GM12878 (cell line): Measurements from ENCODE around the gene CACNA1B. TPM values are rescaled to one million over a fixed set of nuclear protein-coding genes. Genes with fewer than 3 reads are reported as not detected.

Experiments
- ATAC-seq: fragments of 200-7000 bp; cut with Tn5 transposase; 3 replicates; pipeline ENCODE4 v1.9.1; 2020; ENCODE audit warnings: mild to moderate bottlenecking, moderate library complexity
- BruUV-seq: library from RNA; stranded (reverse); fragments of 400-500 nt; replicated peaks from 2 replicates; lab custom pipeline; 2021; lab: Mats Ljungman, UMichigan
- CTCF ChIA-PET: fragments of 300-600 bp; sonication (Branson Sonifier 250); formaldehyde crosslinking; extraction: SDS; loops from one replicate; lab custom pipeline; 2021; ENCODE audit warnings: inconsistent platforms; lab: Yijun Ruan, JAX
- POLR2A ChIA-PET: fragments of 350-600 bp; formaldehyde crosslinking; extraction: SDS; loops from one replicate; lab custom pipeline; 2021; ENCODE audit warnings: inconsistent platforms; lab: Charles Lee
- RAD21 ChIA-PET: fragments of 300-600 bp; sonication (Branson Sonifier 250); formaldehyde crosslinking; loops from one replicate; lab custom pipeline; 2023; ENCODE audit warnings: antibody characterized with exemption; ENCODE audit not compliant: unreplicated experiment; lab: Charles Lee
- SMC1A ChIA-PET: fragments of 300-600 bp; sonication (Branson Sonifier 250); formaldehyde crosslinking; loops from one replicate; lab custom pipeline; 2023; ENCODE audit not compliant: unreplicated experiment, uncharacterized antibody; lab: Charles Lee
- DNase-seq: peaks from one replicate; pipeline ENCODE4 v3.0.0-alpha.2; 2011; ENCODE audit warnings: low read depth, low spot score
- FAIRE-seq: peaks from 3 replicates; lab custom pipeline; 2011; peaks lifted over from hg19 to GRCh38; lab: Jason Lieb, UNC
- H2AFZ ChIP-seq: 2 replicates; pipeline ENCODE4 v1.6.0; 2011; ENCODE audit warnings: low read depth, low read length, control low read depth; ENCODE audit not compliant: control insufficient read depth
- H3K27ac ChIP-seq: 2 replicates; pipeline ENCODE4 v1.5.1; 2011; ENCODE audit warnings: control low read depth; ENCODE audit not compliant: control insufficient read depth, insufficient read depth
- H3K27me3 ChIP-seq, 2 experiments: replicated peaks in 1 of 2; 2 replicates each; pipeline versions ENCODE4 v1.6.0 to v1.6.1; 2011; ENCODE audit warnings: low read length in 1 of 2; ENCODE audit not compliant: control insufficient read depth in 2 of 2, insufficient read depth in 2 of 2
- H3K36me3 ChIP-seq, 2 experiments: 2 replicates each; pipeline ENCODE4 v1.5.1; 2011; ENCODE audit warnings: low read length in 1 of 2; ENCODE audit not compliant: control insufficient read depth in 2 of 2, insufficient read depth in 2 of 2
- H3K4me1 ChIP-seq: 2 replicates; pipeline ENCODE4 v1.6.1; 2011; ENCODE audit warnings: mild to moderate bottlenecking, low read length, moderate library complexity, mixed read lengths; ENCODE audit not compliant: control insufficient read depth, insufficient read depth
- H3K4me2 ChIP-seq: 2 replicates; pipeline ENCODE4 v1.6.0; 2011; ENCODE audit warnings: control low read depth; ENCODE audit not compliant: control insufficient read depth, insufficient read depth
- H3K4me3 ChIP-seq: fragments of 200-600 bp; sonication (generic); 2 replicates; pipeline ENCODE4 v1.5.1; 2016
- H3K79me2 ChIP-seq: 2 replicates; pipeline ENCODE4 v1.6.0; 2011; ENCODE audit warnings: low read length; ENCODE audit not compliant: control insufficient read depth, insufficient read depth
- H3K9ac ChIP-seq: 2 replicates; pipeline ENCODE4 v1.8.0; 2011; ENCODE audit warnings: low read length, control low read depth, mixed read lengths; ENCODE audit not compliant: control insufficient read depth, insufficient read depth
- H3K9me3 ChIP-seq: replicated peaks from 3 replicates; pipeline ENCODE4 v1.5.1; 2011; ENCODE audit warnings: mild to moderate bottlenecking, low read length; ENCODE audit not compliant: control insufficient read depth, insufficient read depth
- H4K20me1 ChIP-seq: 2 replicates; pipeline ENCODE4 v1.6.0; 2011; ENCODE audit not compliant: control insufficient read depth, insufficient read depth
- BACH1 ChIP-seq: fragments of 450-650 bp; IDR thresholded peaks from 2 replicates; pipeline ENCODE4 v1.6.1; 2017; ENCODE audit warnings: mild to moderate bottlenecking, borderline replicate concordance
- E2F4 ChIP-seq: IDR thresholded peaks from 2 replicates; pipeline ENCODE4 v1.6.1; 2012; ENCODE audit warnings: low read depth, low read length, improper control_type of control experiment
- EP300 ChIP-seq, 2 experiments: fragments of 150-350 bp in 1 of 2; IDR thresholded peaks; 2 replicates each; pipeline ENCODE4 v1.6.1; 2011 to 2012; ENCODE audit warnings: low read depth in 2 of 2, low read length in 2 of 2, borderline replicate concordance in 1 of 2, improper control_type of control experiment in 1 of 2, inconsistent platforms in 1 of 2; ENCODE audit not compliant: control insufficient read depth in 1 of 2
- FOS ChIP-seq: IDR thresholded peaks from 3 replicates; pipeline ENCODE4 v1.6.1; 2011; ENCODE audit warnings: borderline replicate concordance; ENCODE audit not compliant: insufficient read length; ENCODE audit errors: extremely low read depth
- JUNB ChIP-seq: IDR thresholded peaks from 2 replicates; pipeline ENCODE4 v1.6.1; 2016; ENCODE audit warnings: antibody characterized with exemption, mild to moderate bottlenecking
- NFYA ChIP-seq: IDR thresholded peaks from 2 replicates; pipeline ENCODE4 v1.6.1; 2011; ENCODE audit warnings: low read depth, mild to moderate bottlenecking, low read length, improper control_type of control experiment, borderline replicate concordance
- RELA ChIP-seq: fragments of 450-650 bp; IDR thresholded peaks from 2 replicates; pipeline ENCODE4 v1.8.0; 2014; ENCODE audit warnings: borderline replicate concordance; ENCODE audit not compliant: partially characterized antibody
- SMC3 ChIP-seq: IDR thresholded peaks from 2 replicates; pipeline ENCODE4 v1.6.1; 2011; ENCODE audit warnings: low read length, improper control_type of control experiment, borderline replicate concordance
- ZBED1 ChIP-seq: IDR thresholded peaks from 2 replicates; pipeline ENCODE4 v1.6.1; 2016; ENCODE audit warnings: borderline replicate concordance
- WGBS: methylation state at CpG from one replicate; pipeline ENCODE4 v1.1.6; 2016; ENCODE audit warnings: low lambda C conversion rate; ENCODE audit not compliant: insufficient replicate concordance, insufficient coverage; ENCODE audit errors: missing lambda C conversion rate; 5-methylcytosine and 5-hydroxymethylcytosine counted together
- in situ Hi-C: fragments of 300-500 bp; cut with MboI; formaldehyde crosslinking; loops from 9 replicates; pipeline ENCODE4 v1.14.3; 2018; ENCODE audit warnings: mixed read lengths
- intact Hi-C: fragments of 100-400 bp; cut with micrococcal nuclease; formaldehyde crosslinking; loops from one replicate; pipeline ENCODE4 v1.14.2; 2022; ENCODE audit not compliant: unreplicated experiment
- polyA plus RNA-seq, 11 experiments: library from polyadenylated mRNA; depleted of rRNA in 4 of 11; unstranded in 6 of 11; stranded (reverse) in 5 of 11; fragments of >200 nt; fragmentation: Nextera tagmentation in 4 of 11; fragmentation: Illumina TruSeq in 1 of 11; extraction: Ambion mirVana in 4 of 11; extraction: Trizol in 1 of 11; gene quantifications; 1 replicate in 1 of 11; 2 replicates in 10 of 11; pipeline versions ENCODE4 v1.2.1 to v1.2.3, GENCODE V29; 2011 to 2016; ENCODE audit warnings: inconsistent platforms in 2 of 11, missing spikeins in 2 of 11, low read depth in 1 of 11
- total RNA-seq, 4 experiments: library from RNA; depleted of rRNA in 3 of 4; stranded (reverse); fragments of >200 nt in 3 of 4; fragmentation: Illumina TruSeq in 1 of 4; extraction: Trizol in 1 of 4; gene quantifications; 2 replicates each; pipeline versions ENCODE4 v1.2.1 to v1.2.3, GENCODE V29; 2013 to 2021
- TF ChIP-seq, protein P1 (sequence below): fragments of 150-350 bp; IDR thresholded peaks from 2 replicates; pipeline ENCODE4 v1.6.1; 2014; ENCODE audit warnings: mild to moderate bottlenecking, low read depth, low read length
- TF ChIP-seq, protein P2 (sequence below): IDR thresholded peaks from 2 replicates; pipeline ENCODE4 v1.6.1; 2011; ENCODE audit warnings: borderline replicate concordance, low read depth, mild to moderate bottlenecking, moderate library complexity, low read length; ENCODE audit not compliant: insufficient read depth, poor library complexity, severe bottlenecking

Gene CACNA1B
- total and polyA plus RNA-seq, 10 of the 15 experiments (the other 5 are each of a cell fraction or from before 2014, with no cell fraction given), result 0.01 to 0.03 (median 0.01) TPM; not detected in 7

DNA sequence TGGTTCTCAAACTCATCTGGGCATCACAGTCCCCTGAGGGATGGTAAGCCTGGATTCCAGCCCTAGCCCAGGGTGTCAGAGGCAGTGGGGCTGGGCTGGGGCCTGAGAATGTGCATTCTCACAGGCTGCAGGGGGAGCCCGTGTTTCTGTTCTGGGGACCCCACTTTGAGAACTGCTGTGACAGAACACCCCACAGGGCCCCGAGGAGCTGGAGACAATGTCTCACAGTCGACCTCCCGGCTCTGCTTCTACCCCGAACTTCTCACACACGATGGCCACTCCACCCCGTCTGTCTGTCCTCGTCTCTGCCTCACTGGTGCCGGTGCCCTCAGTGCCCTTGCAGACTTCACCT is 130.0 kb downstream of the CACNA1B start:
- CTCF ChIA-PET, result no interaction called here
- FAIRE-seq (no peak), DNase-seq (no peak)

More for the DNA sequence above, 130.0 kb downstream of the CACNA1B start:
- no peaks in the 10 kb centered on the region for H3K36me3 ChIP-seq
- no peak overlapping the region for H3K9ac ChIP-seq
- H3K4me2 ChIP-seq, result no peak overlapping the region
- SMC1A ChIA-PET, result no interaction called here
- H3K79me2 ChIP-seq, result no peaks in the 10 kb centered on the region
- TF ChIP-seq FOS (no peak), SMC3 (no peak), JUNB (no peak), E2F4 (no peak), BACH1 (no peak), NFYA (no peak), RELA (no peak), ZBED1 (no peak), EP300 (IDR thresholded peaks at IDR 0.05; ENCODE audit: borderline replicate concordance in 1 of 2, control insufficient read depth in 1 of 2, low read depth in 2 of 2, low read length in 2 of 2) (no peak)
- TF ChIP-seq, protein P1, sequence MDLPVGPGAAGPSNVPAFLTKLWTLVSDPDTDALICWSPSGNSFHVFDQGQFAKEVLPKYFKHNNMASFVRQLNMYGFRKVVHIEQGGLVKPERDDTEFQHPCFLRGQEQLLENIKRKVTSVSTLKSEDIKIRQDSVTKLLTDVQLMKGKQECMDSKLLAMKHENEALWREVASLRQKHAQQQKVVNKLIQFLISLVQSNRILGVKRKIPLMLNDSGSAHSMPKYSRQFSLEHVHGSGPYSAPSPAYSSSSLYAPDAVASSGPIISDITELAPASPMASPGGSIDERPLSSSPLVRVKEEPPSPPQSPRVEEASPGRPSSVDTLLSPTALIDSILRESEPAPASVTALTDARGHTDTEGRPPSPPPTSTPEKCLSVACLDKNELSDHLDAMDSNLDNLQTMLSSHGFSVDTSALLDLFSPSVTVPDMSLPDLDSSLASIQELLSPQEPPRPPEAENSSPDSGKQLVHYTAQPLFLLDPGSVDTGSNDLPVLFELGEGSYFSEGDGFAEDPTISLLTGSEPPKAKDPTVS, result no peak
- TF ChIP-seq, protein P2, sequence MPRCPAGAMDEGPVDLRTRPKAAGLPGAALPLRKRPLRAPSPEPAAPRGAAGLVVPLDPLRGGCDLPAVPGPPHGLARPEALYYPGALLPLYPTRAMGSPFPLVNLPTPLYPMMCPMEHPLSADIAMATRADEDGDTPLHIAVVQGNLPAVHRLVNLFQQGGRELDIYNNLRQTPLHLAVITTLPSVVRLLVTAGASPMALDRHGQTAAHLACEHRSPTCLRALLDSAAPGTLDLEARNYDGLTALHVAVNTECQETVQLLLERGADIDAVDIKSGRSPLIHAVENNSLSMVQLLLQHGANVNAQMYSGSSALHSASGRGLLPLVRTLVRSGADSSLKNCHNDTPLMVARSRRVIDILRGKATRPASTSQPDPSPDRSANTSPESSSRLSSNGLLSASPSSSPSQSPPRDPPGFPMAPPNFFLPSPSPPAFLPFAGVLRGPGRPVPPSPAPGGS, result no peak
- ATAC-seq, result no peak
- POLR2A ChIA-PET, result no interaction called here
- in situ Hi-C loops (no loop called here), intact Hi-C loops (no loop called here)
- H4K20me1 ChIP-seq, result no peaks in the 10 kb centered on the region
- no peaks in the 10 kb centered on the region for H3K27me3 ChIP-seq
- H3K4me1 ChIP-seq, result no peaks in the 10 kb centered on the region
- 42% methylated on average over 9 of the region's 9 CpGs for WGBS
- no peaks in the 10 kb centered on the region for H3K9me3 ChIP-seq
- H2AFZ ChIP-seq, result no peak overlapping the region
- RAD21 ChIA-PET, result no interaction called here
- no peak overlapping the region for H3K27ac ChIP-seq
- no peak overlapping the region for H3K4me3 ChIP-seq
- BruUV-seq, result no TSS peak
